Measurements from ENCODE around the gene CTCF. TPM values are rescaled to one million over a fixed set of nuclear protein-coding genes. Genes with fewer than 3 reads are reported as not detected.

Gene CTCF
- total RNA-seq, 2 donors from 2014 or later = 61.3 to 74.6 TPM

DNA sequence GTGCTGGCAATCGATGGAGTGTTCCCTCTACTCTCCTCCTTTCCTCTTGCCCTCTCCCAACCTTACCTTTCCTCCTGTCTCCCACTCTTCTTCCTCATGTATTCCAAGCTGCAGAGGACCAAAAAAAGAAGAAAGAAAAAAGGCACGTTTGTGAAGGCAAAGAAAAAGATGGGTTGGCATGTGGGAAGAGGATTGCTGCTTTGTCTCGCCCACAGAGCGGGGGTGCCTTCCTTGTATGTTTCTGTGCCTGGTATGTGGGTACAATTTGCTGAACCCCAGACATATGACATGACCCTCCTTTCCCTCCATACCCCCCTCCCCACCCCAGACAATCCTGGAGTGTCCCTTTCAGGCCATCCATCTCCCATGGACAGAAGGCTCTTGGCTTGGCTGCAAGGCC, 13.1 kb upstream of the CTCF start:
- no peaks in the 10 kb centered on the region for H3K27me3 Mint-ChIP-seq (ENCODE audit: insufficient read depth)
- H3K9ac ChIP-seq (ENCODE audit: extremely low read depth, low read length, poor library complexity, severe bottlenecking) = no peak overlapping the region
- no peaks in the 10 kb centered on the region for H3K27me3 ChIP-seq (ENCODE audit: control insufficient read depth, insufficient read depth, low read length, poor library complexity, severe bottlenecking)
- peaks cover 18% of the 10 kb centered on the region for H3K36me3 ChIP-seq (ENCODE audit: control insufficient read depth, insufficient read depth, low read length)
- no peak overlapping the region for H3K4me3 ChIP-seq (ENCODE audit: low read length)
- H3K9me3 ChIP-seq (ENCODE audit: control insufficient read depth, low read length) = no peaks in the 10 kb centered on the region
- H3K4me1 Mint-ChIP-seq = no peaks in the 10 kb centered on the region
- H3K4me3 Mint-ChIP-seq = no peak overlapping the region
- H3K9me3 Mint-ChIP-seq = no peaks in the 10 kb centered on the region
- TF ChIP-seq, protein P1, sequence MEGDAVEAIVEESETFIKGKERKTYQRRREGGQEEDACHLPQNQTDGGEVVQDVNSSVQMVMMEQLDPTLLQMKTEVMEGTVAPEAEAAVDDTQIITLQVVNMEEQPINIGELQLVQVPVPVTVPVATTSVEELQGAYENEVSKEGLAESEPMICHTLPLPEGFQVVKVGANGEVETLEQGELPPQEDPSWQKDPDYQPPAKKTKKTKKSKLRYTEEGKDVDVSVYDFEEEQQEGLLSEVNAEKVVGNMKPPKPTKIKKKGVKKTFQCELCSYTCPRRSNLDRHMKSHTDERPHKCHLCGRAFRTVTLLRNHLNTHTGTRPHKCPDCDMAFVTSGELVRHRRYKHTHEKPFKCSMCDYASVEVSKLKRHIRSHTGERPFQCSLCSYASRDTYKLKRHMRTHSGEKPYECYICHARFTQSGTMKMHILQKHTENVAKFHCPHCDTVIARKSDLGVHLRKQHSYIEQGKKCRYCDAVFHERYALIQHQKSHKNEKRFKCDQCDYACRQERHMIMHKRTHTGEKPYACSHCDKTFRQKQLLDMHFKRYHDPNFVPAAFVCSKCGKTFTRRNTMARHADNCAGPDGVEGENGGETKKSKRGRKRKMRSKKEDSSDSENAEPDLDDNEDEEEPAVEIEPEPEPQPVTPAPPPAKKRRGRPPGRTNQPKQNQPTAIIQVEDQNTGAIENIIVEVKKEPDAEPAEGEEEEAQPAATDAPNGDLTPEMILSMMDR (conservative IDR thresholded peaks at IDR 0.05) = no peak
- DNase-seq = no peak
- no peak overlapping the region for H3K27ac Mint-ChIP-seq
- H3K4me1 ChIP-seq (ENCODE audit: control insufficient read depth, insufficient read depth, low read length) = no peaks in the 10 kb centered on the region
- no peak overlapping the region for H3K27ac ChIP-seq (ENCODE audit: low read depth, low read length)
- 88% methylated on average over 4 of the region's 4 CpGs; no CpG with 5 or more reads in 1 of the 2 experiments for WGBS, 2 experiments (ENCODE audit: insufficient coverage in 1 of 2, insufficient read length in 1 of 2)
- H3K36me3 Mint-ChIP-seq (ENCODE audit: low read depth) = peaks cover 9% of the 10 kb centered on the region

DNA sequence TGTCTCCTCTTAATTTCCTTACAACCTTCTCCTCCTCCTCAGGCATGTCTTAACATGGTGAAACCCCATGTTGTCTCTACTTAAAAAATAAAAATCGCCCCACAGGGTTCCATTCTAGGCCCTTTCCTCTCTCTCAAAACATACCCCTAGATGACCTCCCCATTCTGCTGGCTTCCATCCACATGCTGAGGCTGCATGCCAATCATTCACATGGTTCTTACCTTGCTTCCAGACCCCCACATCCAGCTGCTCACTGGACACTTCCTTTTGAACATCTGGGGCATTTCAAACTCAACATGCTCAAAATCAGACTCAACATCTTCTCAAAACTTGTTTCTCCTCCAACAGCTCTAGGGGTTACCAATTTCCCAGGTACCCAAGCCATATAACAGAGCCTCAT, 12.4 kb upstream of the CTCF start:
- Histone ChIP-seq H3K4me3 (ENCODE audit: low read length) (no peak overlapping the region), H3K4me1 (ENCODE audit: control insufficient read depth, insufficient read depth, low read length) (no peaks in the 10 kb centered on the region), H3K27me3 (ENCODE audit: control insufficient read depth, insufficient read depth, low read length, poor library complexity, severe bottlenecking) (no peaks in the 10 kb centered on the region), H3K27ac (ENCODE audit: low read depth, low read length) (no peak overlapping the region), H3K36me3 (ENCODE audit: control insufficient read depth, insufficient read depth, low read length) (peaks cover 15% of the 10 kb centered on the region), H3K9ac (ENCODE audit: extremely low read depth, low read length, poor library complexity, severe bottlenecking) (no peak overlapping the region), H3K9me3 (ENCODE audit: control insufficient read depth, low read length) (no peaks in the 10 kb centered on the region)
- TF ChIP-seq, protein P1 (conservative IDR thresholded peaks at IDR 0.05) = no peak
- H3K9me3 Mint-ChIP-seq = no peaks in the 10 kb centered on the region
- no peaks in the 10 kb centered on the region for H3K4me1 Mint-ChIP-seq
- peaks cover 7% of the 10 kb centered on the region for H3K36me3 Mint-ChIP-seq (ENCODE audit: low read depth)
- 77 to 100% methylated on average over 1 of the region's 1 CpG for WGBS, 2 experiments (ENCODE audit: insufficient coverage in 1 of 2, insufficient read length in 1 of 2)
- H3K4me3 Mint-ChIP-seq = no peak overlapping the region
- H3K27me3 Mint-ChIP-seq (ENCODE audit: insufficient read depth) = no peaks in the 10 kb centered on the region
- no peak overlapping the region for H3K27ac Mint-ChIP-seq
- no peak for DNase-seq

DNA sequence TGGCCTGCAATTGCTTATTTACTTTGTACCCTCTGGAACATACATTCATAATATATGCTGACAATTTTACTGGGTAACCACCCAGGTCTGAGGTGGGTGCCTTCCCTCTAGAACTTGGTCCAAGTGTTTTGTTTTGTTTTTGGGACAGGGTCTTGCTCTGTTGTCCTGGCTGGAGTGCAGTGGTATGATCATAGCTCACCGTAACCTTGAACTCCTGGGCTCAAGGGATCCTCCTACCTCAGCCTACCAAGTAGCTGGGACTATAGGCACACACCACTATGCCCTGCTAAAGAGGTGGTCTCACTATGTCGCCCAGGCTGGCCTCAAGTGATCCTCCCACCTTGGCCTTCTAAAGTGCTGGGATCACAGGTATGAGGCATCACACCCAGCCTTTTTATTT, 11.2 kb upstream of the CTCF start:
- no peak overlapping the region for H3K27ac Mint-ChIP-seq
- WGBS, 2 experiments (ENCODE audit: insufficient coverage in 1 of 2, insufficient read length in 1 of 2) = 90 to 93% methylated on average over 2 of the region's 2 CpGs
- no peak overlapping the region for H3K4me3 Mint-ChIP-seq

More for the DNA sequence above, 11.2 kb upstream of the CTCF start:
- no peaks in the 10 kb centered on the region for H3K27me3 ChIP-seq (ENCODE audit: control insufficient read depth, insufficient read depth, low read length, poor library complexity, severe bottlenecking)
- Mint-ChIP-seq H3K27me3 (ENCODE audit: insufficient read depth) (no peaks in the 10 kb centered on the region), H3K4me1 (no peaks in the 10 kb centered on the region), H3K36me3 (ENCODE audit: low read depth) (peaks cover 7% of the 10 kb centered on the region), H3K9me3 (no peaks in the 10 kb centered on the region)
- no peaks in the 10 kb centered on the region for H3K4me1 ChIP-seq (ENCODE audit: control insufficient read depth, insufficient read depth, low read length)
- no peak overlapping the region for H3K9ac ChIP-seq (ENCODE audit: extremely low read depth, low read length, poor library complexity, severe bottlenecking)
- TF ChIP-seq, protein P1 (conservative IDR thresholded peaks at IDR 0.05) = no peak
- DNase-seq = no peak
- no peak overlapping the region for H3K4me3 ChIP-seq (ENCODE audit: low read length)
- peaks cover 15% of the 10 kb centered on the region for H3K36me3 ChIP-seq (ENCODE audit: control insufficient read depth, insufficient read depth, low read length)
- no peaks in the 10 kb centered on the region for H3K9me3 ChIP-seq (ENCODE audit: control insufficient read depth, low read length)
- no peak overlapping the region for H3K27ac ChIP-seq (ENCODE audit: low read depth, low read length)

Measured in endodermal cell (in vitro differentiated cells).